Lower lobe of right lung (tissue), 2 donors: ENCODE data around the gene NEK8. TPM values are rescaled to one million over a fixed set of nuclear protein-coding genes. Genes with fewer than 3 reads are reported as not detected.
"Not testable (repeated sequence)": the region's sequence is repeated elsewhere in the genome, so short reads cannot be mapped to it uniquely, and the experiment has no call there.

ENCODE experiments used
- ATAC-seq, 2 donors: fragments of 200-7000 bp; cut with Tn5 transposase; one replicate each; pipeline ENCODE4 v1.9.1; 2020 to 2022; ENCODE audit warnings: mild to moderate bottlenecking in 2 of 2, moderate library complexity in 2 of 2
- DNase-seq: peaks from one replicate; pipeline ENCODE4 v3.0.0-alpha.2; 2020
- H3K27ac ChIP-seq: fragments of 200-600 bp; one replicate; pipeline ENCODE4 v1.8.0; 2022
- H3K27me3 ChIP-seq: fragments of 200-600 bp; one replicate; pipeline ENCODE4 v1.8.0; 2022; ENCODE audit warnings: low read depth
- H3K36me3 ChIP-seq: fragments of 200-600 bp; one replicate; pipeline ENCODE4 v1.8.0; 2022; ENCODE audit warnings: mild to moderate bottlenecking
- H3K4me1 ChIP-seq: fragments of 200-600 bp; one replicate; pipeline ENCODE4 v1.8.0; 2022
- H3K4me3 ChIP-seq: fragments of 200-600 bp; one replicate; pipeline ENCODE4 v1.8.0; 2022; ENCODE audit warnings: mild to moderate bottlenecking
- H3K9me3 ChIP-seq: fragments of 200-600 bp; one replicate; pipeline ENCODE4 v1.8.0; 2022
- intact Hi-C: fragments of 100-400 bp; cut with DNase I; formaldehyde crosslinking; loops from one replicate; pipeline ENCODE4 v1.11.0; 2022
- total RNA-seq: library from RNA; stranded (reverse); fragmentation: NEBNext Ultra II Directional; extraction: Animal tissue kit (Norgen Biotek cat#: 25700); gene quantifications from one replicate; pipeline ENCODE4 v1.2.1, GENCODE V29; 2021
- TF ChIP-seq, protein P1 (sequence below): fragments of 200-600 bp; IDR thresholded peaks from one replicate; pipeline ENCODE4 v1.8.0; 2022; ENCODE audit warnings: antibody characterized with exemption, mild to moderate bottlenecking
- donor health status: DM: no; HTN: yes; CAD: no; lungs with severe emphysema.

The NEK8 gene
- total RNA-seq, 1 donor from 2014 or later, result 11.3 TPM

DNA sequence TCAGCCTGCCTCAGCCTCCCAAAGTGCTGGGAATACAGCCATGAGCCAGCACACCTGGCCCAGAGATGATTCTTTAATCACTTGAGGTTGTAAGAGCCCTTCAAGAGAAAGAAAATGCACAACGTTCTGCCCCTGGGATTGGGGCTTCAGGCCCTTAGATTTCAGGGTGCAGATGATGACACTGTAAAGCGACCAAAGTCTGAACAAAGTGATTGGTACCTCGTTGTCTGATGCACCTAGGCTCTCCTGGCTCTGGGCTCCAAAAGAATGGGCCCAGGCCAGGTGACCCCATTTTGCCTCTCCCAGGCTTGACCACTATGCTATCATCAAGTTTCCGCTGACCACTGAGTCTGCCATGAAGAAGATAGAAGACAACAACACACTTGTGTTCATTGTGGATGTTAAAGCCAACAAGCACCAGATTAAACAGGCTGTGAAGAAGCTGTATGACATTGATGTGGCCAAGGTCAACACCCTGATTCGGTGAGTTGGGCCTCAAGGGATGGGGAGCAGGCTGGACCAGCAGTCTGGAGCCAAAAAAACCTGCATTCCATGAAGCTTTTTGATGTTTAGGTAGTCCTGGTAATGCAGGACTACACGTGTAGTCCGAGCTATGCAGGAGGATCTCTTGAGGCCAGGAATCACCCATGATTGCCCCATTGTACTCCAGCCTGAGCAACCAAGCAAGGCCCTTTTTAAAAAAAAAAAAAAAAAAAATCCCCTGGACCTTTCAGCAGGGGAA, 6.0 kb upstream of the NEK8 start:
- ATAC-seq (no peak), DNase-seq (no peak)
- Histone ChIP-seq H3K9me3 (no peaks in the 10 kb centered on the region), H3K4me1 (peaks cover 79% of the 10 kb centered on the region), H3K36me3 (peaks cover 39% of the 10 kb centered on the region), H3K4me3 (peak overlapping the region; percentile 96), H3K27me3 (no peaks in the 10 kb centered on the region), H3K27ac (no peak overlapping the region)
- TF ChIP-seq, protein P1, sequence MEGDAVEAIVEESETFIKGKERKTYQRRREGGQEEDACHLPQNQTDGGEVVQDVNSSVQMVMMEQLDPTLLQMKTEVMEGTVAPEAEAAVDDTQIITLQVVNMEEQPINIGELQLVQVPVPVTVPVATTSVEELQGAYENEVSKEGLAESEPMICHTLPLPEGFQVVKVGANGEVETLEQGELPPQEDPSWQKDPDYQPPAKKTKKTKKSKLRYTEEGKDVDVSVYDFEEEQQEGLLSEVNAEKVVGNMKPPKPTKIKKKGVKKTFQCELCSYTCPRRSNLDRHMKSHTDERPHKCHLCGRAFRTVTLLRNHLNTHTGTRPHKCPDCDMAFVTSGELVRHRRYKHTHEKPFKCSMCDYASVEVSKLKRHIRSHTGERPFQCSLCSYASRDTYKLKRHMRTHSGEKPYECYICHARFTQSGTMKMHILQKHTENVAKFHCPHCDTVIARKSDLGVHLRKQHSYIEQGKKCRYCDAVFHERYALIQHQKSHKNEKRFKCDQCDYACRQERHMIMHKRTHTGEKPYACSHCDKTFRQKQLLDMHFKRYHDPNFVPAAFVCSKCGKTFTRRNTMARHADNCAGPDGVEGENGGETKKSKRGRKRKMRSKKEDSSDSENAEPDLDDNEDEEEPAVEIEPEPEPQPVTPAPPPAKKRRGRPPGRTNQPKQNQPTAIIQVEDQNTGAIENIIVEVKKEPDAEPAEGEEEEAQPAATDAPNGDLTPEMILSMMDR, result no peak
- intact Hi-C loops, result no loop called here

DNA sequence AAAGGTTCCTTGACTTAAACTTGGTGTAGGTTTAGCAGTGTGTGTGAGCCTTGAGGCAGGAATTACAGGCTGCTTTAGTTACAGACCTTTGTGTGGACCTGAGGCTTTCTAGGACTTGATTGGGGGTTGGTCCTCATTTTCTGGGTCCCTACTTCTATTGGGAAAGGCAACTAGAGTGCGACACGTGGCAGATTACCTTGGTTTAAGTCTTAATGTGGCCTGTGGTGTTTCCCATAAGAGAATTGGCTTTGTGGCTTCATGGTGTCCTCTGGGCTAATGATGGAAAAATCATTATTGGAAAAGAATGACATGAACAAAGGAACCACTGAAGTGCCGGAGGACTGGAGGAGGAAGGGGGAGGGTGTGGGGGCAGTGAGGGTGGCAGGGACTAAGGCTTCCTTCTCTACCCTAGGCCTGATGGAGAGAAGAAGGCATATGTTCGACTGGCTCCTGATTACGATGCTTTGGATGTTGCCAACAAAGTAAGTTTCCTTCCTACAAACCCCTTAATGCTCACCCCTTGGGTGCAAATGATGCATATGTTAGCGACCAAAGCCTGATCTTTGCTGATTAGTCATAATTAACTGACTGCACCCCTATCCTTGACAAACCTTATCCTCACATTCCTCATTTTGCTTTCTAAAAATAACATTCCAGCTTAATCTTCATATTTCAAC, 5.3 kb upstream of the NEK8 start:
- Histone ChIP-seq H3K36me3 (peaks cover 39% of the 10 kb centered on the region), H3K4me1 (peaks cover 79% of the 10 kb centered on the region), H3K27ac (peak overlapping the region; percentile 4), H3K4me3 (no peak overlapping the region), H3K9me3 (no peaks in the 10 kb centered on the region), H3K27me3 (no peaks in the 10 kb centered on the region)
- ATAC-seq (no peak), DNase-seq (no peak)
- TF ChIP-seq, protein P1, result no peak
- intact Hi-C loops, result no loop called here

DNA sequence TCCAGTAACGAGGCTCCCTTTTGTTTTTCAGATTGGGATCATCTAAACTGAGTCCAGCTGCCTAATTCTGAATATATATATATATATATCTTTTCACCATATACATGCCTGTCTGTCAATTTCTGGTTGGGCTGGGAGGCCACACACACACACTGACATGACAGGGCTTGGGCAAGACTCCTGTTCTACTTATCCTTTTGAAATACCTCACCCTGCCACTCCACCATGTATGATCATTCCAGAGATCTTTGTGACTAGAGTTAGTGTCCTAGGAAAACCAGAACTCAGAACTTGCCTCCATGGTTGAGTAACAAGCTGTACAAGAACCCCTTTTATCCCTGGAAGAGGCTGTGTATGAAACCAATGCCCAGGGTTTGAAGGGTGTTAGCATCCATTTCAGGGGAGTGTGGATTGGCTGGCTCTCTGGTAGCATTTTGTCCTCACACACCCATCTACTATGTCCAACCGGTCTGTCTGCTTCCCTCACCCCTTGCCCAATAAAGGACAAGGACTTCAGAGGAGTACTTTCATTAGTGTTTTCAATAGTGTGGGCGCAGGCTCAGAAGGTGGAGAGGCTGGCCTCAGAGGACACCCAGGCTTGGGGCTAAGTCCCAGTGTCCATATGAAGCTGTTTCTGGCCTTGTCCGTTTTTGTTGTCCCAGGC, 4.6 kb upstream of the NEK8 start:
- H3K4me3 ChIP-seq, result peak overlapping the region; percentile 85
- DNase-seq, H3K9me3 ChIP-seq, ATAC-seq, intact Hi-C loops, H3K27me3 ChIP-seq: not testable (repeated sequence)
- peaks cover 74% of the 10 kb centered on the region for H3K4me1 ChIP-seq
- peaks cover 39% of the 10 kb centered on the region for H3K36me3 ChIP-seq
- peak overlapping the region; percentile 81 for H3K27ac ChIP-seq

DNA sequence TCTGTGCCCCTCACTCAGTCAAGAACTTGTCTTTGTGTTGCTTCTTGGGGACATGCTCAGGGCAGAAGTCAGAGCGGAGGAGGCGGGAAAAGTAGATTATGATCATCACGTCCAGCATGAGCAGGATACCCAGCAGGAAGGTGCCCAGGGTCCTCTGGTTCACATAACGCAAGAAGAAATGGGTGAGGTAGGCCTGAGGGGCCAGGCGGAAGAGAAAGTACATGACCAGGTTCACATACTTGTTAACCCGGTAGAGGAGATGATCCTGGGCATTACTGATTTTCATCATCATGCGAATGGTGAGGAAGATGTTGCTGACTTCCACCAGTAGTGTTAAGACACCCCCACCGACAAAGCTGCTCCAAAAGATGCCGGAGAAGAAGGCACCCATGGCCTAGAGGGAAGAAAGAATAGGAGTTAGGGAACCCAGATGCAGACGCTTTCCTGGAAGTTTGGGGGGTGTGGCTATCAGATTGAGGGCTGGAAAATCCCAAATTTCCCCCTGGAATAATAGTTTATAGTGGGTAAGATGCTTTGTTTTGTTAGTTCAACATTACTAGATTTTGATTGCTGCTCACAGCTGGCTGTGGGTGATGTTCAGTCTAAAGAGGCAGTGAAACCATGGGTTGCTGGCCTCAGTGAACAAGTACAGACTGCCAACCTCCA, 4.0 kb upstream of the NEK8 start:
- H3K4me3 ChIP-seq, result peak overlapping the region; percentile 85
- H3K36me3 ChIP-seq, result peaks cover 39% of the 10 kb centered on the region
- no peaks in the 10 kb centered on the region for H3K9me3 ChIP-seq
- ATAC-seq, result no peak
- TF ChIP-seq, protein P1, result no peak
- H3K4me1 ChIP-seq, result peaks cover 78% of the 10 kb centered on the region
- H3K27ac ChIP-seq, result peak overlapping the region; percentile 81
- DNase-seq, result no peak
- intact Hi-C loops, result no loop called here
- H3K27me3 ChIP-seq, result no peaks in the 10 kb centered on the region

DNA sequence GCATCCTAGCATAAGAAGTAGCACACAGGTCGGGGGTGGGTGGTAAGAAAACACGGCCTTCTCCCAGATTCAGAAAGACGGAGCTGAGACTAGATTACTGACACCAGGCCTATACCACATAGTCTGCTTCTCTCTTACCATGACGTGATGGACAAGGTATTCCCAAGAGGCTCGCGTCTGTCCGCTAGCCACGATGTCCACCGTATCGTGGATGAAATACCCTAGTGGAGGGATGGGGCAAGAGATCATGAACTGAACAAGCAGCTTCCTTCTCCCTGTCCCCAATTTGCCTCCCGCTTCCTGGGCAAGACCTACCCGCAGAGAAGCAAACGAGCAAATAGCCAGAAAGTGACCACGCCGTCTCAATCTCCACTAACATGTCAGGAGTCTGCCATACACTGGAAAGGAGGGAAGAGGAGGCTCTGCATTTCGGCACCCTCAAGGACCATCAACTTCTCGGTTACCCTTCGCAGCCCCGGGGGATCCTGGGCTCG, 3.4 kb upstream of the NEK8 start:
- no peak for ATAC-seq
- peaks cover 79% of the 10 kb centered on the region for H3K4me1 ChIP-seq

More for the DNA sequence above, 3.4 kb upstream of the NEK8 start:
- TF ChIP-seq, protein P1, result no peak
- Histone ChIP-seq H3K4me3 (peak overlapping the region; percentile 85), H3K9me3 (no peaks in the 10 kb centered on the region), H3K27me3 (no peaks in the 10 kb centered on the region), H3K27ac (peak overlapping the region; percentile 81), H3K36me3 (peaks cover 39% of the 10 kb centered on the region)
- intact Hi-C loops, result no loop called here
- no peak for DNase-seq
